Stimulated activated CD4-positive, alpha-beta T cell treated with anti-CD3 and anti-CD28 coated beads, Interleukin-15, amount 100 ng/mL, for 24 hours (primary cell): Measurements from ENCODE around the gene TRAF1.

Experiments
- DNase-seq: peaks from one replicate; pipeline ENCODE4 v3.0.0-alpha.2; 2020

Gene TRAF1

DNA sequence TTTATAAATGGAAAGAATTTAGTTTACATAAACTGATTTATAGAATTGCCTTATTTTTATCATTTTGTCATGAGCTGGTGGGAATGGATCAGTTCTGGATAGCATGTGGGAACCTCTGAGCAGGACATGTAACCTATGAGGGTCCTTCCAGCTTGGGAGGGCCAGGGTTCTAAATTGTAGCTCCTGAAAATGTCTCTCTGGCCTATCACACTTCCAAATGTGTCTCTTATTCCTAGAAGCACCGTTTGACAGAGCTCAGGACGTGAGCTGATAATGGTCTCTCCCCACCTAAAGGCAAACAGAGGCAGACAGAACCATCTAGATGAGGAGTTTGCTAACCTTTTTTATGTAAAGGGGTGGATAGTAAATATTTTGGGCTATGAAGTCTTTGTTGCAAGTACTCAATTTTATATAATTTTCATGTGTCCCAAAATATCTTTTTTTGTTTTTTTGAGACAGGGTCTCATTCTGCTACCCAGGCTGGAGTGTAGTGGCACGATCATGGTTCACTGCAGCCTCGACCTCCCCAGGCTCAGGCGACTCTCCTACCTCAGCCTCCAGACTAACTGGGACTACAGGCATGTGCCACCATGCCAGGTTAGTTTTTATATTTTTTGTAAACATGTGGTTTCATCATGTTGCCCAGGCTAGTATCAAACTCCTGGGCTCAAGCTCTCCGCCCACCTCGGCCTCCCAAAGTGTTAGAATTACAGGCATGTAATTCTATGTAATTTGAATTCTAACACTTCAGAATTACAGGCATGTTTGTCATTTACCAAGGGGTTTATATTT, 4.0 kb downstream of the TRAF1 start:
- peak; percentile 9 for DNase-seq

DNA sequence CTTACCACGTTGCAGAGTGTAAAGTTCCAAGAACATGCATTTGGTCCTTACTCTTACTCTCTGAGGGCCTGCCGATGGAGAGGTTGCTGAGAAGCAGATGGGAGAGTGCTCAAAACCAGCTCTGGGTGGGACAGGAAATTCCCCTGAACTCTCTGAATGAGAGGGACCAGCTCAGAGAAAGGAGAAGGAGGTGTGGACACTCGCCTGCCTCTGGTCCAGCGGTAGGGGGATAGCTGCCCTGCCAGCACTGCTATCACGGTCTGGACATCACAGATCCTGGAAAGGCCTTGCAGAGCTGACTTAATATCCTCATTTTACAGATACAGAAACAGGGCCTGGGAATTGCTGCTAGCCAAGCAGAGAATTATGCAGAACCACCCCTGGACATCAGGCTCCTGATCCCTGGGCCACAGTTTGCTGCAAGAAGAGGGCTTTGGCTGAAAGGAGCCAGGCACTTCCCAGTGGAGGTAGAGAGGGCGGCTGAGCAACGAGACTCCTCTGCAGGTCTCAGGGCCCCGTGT, 4.9 kb downstream of the TRAF1 start:
- no peak for DNase-seq

DNA sequence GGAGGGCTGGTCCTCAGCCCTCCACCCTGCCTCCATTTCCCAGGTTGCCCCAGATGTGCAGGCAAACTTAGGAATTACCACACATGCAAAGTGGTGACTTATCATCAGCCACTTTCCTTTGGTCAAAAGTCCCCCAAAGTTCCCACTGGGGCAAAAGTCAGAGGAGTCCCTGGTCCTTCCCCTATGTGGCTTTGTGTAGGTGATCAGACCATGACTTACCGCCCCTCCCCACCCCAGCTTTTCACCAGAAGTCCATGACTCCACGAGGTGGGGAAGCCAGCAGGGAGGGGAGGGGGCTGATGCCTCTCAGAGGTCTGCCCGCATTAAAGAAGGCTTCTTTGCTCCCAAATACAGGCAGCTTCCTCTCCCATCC, 5.8 kb downstream of the TRAF1 start:
- peak; percentile 74 for DNase-seq

DNA sequence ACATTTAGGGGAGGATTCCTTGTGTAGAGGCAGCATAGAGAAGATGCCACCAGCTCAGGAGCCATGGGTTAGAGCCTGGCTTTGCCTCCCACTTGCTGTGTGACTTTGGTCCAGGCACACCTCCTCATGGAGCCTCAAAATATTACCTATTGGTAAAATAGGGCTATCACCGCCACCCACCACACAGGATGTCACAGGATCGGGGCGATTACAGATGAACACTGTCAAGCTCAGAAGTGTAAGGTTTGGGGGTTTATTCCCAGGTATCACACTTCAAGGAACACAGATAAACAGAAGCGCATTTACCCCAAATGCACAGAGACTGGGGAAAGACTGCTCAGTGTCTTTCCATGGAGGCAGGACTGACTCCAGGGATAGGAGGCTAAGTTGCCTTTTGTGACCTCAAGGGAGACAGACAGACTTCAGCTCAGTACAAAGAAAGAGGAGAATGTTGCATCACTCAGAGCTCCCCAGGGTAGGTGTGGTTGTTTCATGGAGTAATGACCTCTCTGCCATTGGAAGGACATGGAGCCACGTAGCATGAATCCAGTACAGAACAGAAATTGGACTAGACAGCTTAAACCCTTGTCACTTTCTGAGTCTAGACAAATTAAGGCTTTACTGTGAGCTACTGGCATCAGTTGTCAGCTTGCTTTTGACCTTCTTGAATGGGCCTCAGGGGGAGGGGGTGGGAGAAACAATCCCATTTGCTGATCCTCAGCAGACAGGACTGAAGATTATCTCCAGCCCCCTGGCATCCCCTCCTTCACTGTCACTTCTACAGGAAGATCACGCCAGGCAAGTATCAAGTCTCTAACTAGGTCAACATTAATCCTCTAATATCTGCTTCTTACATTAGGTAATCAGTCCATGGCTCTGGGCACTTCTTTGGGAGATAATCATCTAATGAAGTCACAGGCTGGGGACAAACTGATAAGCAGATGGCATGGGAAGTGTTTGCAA, 6.5 kb downstream of the TRAF1 start:
- no peak for DNase-seq

DNA sequence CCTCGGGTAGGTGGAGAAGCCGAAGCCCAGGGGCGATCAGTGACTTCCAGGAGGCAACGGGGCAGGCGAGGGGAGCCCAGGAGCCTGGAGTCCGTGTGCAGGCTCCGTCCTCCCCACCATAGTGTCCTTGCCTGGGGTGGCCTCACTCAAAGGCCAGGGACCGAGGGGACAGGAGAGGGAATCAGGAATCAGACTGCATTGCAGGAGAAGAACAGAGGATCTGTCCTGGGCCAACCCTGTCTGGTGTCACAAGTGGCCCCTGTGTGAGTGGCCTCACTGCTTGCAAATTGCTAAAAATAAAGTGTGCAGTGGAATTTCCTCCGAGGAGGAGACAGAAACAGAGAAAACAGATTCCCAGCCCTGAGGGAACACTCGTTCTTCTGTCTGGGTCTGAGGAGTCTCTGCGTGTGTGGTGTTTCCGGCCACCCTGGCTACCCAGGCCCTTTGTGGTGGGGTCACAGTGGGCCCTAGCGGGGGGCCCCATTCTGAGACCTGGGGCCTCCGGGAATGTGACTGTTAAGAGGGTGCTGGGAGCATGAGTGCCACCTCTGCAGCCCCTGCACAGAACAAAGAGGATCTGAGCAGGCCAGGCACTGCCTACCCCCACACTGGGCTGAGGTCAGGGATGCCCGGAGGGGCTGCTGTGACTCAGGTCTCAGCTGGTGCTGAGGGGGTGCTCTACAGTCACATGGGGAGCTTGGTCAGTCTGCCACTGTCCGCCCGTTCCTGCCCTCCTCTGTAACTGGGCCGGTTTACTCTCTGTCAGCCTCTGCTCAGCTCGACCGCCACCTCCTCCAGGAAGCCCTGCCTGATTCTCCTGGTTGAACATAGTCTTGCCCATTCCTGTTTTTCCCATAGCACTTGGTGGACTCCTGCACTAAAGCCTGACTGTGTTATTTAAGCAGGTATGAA, 7.4 kb downstream of the TRAF1 start:
- DNase-seq = no peak

DNA sequence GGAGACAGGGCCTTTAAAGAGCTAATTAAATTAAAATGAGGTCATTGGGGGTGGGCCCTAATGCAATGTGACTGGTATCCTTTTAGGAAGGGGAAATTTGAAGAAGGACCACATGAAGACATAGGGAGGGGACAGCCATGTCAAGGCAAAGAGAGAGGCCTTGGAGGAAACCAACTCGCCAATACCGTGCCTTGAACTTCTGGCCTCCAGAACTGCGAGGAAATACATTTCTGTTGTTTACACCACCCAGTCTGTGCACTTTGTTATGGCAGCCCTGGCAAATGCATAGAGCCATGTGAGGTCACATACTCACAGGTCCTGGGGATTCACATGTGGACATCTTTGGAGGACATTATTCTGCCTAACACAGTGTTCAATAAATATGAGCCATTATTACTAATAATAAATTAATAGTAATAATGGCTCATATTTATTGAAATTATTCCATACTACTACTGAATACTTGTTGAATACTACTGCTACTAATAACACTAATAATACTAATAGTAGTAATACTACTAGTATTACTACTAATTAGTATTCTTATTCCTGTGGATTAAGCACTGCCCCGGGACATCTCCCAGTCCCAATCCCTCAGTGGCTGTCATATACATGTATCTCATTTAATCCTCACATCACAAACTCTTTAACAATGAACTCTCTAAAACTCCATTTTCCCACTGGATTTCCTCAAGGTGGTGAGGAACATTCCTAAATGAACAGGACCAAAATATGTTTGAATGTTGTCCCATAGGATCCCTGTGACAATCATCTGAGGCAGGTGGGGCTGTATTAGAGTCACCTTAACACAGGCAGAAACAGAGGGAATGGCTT, 8.4 kb downstream of the TRAF1 start:
- no peak for DNase-seq

DNA sequence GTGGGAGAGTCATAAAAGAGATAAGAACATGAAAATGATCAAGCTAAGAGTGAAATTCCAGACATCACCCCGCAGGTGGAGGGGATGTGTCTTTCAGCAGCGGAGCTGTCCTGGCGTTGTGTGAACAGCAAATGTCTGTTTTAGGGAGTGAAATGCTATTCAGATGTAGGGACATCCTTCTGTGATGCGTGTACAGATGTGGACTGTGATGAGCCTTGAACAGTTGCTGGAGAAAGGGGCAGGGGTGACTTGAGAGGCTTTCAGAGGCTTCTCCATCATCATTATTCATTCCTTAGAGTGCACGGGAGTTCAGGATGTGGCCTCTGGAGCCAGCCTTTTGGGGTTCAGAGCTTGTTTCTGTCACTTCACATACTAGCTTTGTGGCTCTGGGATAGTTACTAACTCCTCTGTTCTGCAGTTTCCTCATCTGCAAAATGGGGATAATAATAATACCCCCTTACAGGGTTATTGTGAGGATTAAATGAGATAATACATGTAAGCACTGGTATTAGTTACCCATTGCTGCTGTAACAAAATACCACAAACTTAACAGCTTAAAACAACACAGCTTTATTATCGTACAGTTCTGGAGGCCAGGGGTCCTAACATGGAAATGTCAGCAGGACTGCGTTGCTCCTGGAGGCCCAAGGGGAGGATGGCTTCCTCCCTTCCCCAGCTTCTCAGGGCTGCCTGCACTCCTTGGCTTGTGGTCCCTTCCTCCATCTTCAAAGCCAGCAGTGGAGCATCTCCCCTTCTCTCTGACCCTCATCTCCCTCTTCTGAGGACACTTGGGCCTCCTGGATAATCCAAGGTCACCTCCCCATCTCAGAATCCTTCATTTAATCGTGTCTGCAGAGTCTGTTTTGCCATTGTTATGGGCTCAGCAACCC, 9.4 kb downstream of the TRAF1 start:
- no peak for DNase-seq

DNA sequence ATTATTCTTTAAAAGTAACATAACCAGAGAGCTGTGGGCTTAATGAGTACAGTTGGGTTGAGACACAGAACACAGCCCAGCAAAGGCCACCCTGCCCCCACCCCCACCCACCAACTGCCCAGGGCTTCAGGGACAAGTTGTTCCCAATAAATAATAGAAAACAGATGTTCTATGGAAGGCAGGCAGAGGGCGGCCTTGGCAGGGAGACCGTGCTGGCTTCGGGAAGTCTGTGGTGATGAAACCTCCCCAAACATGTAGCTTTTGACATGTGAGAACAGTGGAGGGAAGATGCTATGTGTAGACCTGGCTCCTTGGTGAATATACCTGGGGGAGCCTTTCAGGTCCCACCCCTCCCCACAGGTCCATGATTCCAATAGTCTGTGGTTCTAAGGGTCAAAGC, 10.0 kb downstream of the TRAF1 start:
- DNase-seq = no peak

DNA sequence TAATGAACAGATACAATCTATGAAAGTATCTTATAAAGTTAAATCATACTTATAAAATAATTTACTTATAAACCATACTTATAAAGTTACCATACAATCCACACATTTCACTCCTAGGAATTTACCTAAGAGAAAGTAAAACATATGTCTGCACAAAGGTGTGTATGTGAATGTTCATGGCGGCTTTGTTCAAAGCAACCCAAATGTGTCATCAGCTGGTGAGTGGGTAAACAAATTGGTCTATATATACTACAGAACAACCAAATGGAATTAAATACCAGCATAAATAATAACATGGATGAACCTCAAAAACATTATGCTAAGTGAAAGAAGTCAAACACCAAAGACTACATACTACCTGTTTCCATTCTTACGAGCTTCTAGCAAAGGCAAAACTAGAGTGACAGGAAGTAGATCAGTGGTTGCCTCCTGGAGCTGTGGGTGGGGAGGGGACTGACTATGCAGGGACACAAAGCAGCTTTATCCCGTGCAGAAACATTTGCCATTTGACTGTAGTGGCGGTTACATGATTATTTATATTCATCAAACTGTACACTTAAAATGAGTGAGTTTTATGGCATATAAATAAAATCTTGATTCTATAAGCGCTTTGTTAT, 10.6 kb downstream of the TRAF1 start:
- peak; percentile 60 for DNase-seq

DNA sequence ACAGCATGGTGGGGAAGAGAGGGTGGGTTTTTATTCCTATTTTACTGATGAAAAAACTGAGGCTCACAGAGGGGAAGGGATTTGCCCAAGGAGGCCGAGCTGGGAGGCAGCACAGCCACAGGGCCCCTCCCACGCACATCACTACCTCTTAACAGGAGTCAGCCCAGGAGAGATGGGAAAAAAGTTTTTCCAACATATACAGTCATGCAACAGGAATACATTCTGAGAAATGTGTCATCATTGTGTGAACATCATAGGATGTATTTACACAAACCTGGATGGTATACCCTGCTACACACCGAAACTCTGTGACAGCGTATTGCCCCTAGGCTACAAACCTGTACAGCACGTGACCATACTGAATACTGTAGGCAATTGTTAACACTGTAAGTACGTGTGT, 11.6 kb downstream of the TRAF1 start:
- no peak for DNase-seq

DNA sequence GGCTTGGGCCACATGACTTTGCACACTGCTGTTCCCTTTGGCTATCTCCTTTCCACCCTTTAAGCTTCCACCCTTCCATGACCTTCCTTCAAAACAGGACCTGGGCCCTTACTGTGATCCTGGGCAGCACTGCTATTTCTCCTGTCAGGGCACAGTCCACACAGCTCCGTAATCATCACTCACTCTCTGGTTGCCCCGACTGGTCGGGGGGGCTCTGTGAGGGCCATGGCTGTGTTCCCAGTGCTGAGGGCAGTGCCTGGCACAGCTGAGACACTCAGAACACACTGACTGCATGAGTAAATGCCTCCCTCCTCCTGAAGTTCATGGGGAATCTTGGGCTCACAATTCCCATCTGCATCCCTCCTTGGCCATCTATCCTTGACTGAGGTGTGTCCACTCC, 12.2 kb downstream of the TRAF1 start:
- no peak for DNase-seq

DNA sequence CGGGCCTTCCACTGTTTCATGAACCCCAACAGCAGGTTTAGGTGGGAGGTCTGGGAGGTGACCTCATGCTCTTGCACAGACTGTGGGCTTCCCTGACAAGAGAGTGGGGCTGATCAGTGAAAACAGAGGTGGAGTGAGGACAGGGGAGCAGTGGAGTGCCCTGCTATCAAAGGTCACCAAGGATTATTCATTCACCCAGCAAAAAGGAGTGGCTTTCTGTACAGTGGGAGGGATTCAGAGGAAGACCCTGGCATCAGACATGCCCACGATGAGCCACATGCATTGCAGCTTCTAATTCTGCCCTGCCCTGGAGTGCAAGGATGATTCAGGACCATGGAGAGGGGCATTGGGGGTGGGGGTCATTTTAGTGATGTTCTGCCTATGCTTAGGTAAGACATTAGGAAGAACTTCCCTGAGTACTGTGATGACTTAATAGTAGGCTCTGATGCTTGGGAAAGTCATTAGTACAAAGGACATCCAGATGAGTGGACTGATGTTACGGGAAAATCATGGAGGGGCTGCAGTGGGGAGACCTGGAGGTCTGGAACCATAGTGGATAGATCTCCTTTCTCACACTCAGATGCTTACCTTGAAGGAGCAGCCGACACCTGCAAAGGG, 12.8 kb downstream of the TRAF1 start:
- DNase-seq = peak; percentile 53

DNA sequence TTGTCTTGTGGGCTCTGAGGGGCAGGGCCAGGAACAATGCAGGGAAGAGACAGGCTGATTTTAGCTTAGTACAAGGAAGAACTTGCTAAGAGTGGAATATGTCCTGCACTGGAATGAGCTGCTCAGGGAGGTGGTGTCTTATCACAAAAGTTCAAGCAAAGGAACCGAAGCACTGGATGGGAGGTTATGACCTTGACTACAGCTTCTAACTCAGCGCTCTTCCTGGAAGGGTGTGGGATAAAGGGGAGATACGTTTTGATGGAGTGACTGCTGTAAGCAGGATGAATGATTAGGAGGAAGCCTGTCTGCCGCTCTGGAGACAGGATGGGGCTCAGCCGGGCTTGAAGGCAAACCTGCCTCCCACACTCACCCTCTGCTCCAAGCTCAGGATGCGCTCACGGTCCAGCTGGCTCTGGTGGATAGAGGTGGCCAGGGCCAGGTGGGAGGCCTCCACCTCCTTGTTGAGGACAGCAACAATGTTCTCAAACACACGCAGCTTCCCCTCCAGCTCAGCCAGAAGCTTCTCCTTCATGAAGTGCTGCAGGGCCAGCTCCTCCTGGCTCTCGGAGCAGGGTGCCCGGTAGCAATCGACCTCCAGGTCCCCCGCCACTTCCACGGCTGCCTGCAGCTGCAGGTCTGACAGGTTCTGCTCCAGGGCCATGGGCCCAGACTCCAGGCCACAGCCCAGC, 13.5 kb downstream of the TRAF1 start:
- DNase-seq = no peak

DNA sequence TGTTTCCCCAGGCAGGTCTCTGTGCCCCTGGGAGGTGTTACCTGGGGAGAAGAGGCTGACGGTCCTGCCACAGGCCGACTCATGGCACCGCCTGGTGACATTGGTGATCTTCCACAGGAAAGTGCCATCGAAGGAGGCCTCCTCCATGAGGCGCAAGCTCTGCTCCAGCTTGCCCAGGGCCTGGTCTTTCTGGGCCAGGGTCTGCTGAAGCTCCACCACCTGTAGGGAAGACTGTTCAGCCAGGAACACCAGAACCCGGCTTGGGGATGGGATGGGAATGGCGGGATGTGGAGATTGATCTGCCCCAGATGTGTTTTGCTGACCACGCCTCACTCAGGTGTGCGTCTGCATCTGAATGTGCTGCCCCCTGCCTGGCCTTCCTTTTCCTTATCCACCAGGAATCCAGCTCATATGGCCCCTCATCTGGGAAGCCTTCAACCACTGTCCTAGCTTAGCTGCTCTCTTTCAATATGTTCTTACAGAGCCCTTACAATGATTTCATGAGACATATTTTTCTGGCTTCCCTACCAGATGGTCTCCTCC, 15.2 kb downstream of the TRAF1 start:
- no peak for DNase-seq

DNA sequence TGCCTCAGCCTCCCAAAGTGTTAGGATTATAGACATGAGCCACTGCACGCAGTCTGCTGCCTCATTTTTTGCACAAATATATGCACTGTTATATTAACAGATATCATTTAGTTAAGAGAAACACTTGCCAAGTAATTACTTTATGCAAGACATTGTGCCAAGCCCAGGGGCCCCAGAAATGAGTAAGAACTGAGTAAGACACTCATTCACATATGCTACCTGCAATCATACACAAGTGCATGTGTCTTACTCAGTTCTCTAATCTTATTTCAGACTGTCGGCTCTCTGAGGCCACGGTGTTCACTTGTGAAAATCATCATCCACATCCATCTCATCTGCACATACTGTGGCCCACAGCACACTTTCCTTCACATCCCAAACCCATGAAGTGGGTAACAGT, 16.0 kb downstream of the TRAF1 start:
- peak; percentile 30 for DNase-seq

DNA sequence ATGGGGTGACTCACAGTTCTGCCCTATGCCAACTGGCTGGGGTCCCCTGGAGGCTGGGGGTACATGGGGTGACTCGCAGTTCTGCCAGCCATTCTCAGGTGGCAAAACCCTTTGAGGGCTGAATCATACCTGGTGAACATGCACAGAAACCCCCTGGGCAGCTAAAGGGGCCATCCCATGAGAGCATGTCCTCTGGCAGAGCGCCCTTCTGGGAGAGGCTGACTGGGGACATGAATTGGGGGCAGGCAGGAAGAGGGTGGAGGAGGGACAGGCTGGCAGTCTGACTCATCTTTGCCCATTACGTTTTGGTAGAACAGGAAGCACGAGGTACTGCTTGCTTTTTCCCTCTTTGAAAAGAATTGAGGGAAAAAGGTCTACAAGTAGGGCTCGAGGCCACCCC, 16.7 kb downstream of the TRAF1 start:
- peak; percentile 64 for DNase-seq

DNA sequence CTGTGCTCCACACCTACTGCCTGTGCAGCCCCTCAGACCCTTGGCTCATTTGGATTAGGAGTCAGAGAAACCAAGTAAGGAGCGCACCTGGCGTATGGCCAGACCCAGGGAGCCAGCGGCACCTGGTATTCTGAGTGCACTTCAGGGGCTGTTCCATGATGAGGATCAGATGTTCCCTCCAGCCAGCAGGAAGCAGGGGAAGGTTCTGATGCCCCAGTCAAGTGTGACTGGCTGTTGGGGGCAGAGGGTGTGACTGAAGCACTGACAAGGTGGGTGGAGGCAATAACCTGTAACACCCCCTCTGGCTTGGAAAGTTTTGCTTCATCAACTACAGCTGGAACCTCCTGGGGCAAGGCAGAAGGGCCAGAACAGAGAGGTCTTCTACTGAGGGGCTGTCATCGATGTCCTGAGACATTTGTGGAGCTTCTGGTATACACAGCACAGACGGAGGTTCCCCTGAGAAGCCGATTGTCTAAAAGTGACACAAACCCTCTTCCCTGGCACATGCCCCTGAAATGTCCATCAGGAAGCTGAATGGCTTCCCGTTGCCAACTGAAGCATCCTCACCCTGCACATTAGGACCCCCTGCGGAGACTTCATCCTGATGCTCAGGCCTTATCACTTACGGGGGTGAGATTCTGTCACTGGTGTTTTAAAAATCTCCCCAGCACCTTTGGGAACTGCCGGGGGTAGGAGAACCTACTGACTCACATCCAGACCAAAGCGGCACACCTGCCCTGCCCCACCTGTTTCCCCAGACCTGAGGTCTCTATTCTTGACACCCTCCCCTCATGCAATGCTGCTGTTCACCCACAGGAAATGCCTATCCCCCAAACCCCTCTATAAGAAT, 21.1 kb downstream of the TRAF1 start:
- peak; percentile 35 for DNase-seq

DNA sequence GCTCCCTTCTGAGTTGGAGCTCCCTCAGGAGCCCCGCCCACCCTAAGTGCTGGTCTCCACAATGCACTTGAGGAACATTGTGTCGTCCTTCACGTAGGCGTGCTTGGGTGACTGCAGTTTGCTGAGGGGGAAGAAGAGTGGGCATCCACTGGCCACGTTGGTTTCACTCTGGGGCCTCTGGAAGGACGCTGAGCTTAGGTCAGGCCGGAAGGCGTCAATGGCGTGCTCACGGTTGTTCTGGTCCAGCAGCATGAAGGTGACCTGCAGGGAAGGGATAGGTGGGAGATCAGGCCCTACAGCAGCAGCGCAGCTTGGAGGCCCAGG, 21.7 kb downstream of the TRAF1 start:
- DNase-seq = peak; percentile 20
